ENCODE data around the gene PSG6. TPM values are rescaled to one million over a fixed set of nuclear protein-coding genes. Genes with fewer than 3 reads are reported as not detected.
"Not testable (repeated sequence)": the region's sequence is repeated elsewhere in the genome, so short reads cannot be mapped to it uniquely, and the experiment has no call there.

Gene PSG6
- total RNA-seq, result not detected

DNA sequence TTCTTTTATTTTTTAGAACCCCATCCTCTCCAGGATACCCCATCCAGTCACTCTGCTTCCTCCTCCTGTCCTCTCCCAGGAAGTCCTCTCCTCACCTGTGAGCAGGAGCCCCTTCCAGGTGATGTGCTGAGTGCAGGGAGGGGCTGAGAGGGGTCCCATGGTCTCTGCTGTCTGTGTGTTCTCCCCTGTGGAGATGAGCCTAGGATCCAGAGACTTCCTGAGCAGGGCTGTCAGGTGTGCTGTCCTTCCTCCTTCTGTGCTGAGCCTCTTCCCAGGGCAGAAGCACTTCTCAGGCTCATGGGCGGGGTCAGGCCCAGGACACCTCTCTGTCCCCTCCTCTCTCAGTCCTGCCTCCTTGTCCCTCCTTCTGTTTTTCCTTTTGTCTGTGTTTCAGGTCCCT, at the start of gene PSG6:
Gene PSG6, minus strand, starts transcription at position 261 of the 400 bp plus-strand sequence. Its CDS starts 102 bp downstream, at position 159.
- not testable (repeated sequence) for ATAC-seq

DNA sequence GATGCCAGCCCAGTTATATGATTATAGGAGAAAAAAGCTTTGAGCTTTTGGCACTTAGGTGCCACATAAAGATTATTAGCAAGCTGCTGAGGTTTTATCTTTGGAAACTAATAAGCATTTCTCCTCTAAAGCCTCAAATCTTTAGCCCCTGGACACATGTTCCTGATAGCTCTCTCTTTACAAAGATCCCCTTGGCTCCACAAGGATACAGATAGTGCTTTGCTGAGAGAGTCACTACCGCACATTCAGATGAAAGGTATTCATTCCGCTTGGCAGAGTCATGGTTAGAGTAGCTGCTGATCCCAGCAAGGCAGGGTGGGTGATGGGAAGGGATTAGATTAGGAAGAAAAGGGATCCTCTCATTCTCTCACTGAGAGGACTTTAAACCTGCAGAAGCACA, 47.5 kb upstream of the PSG6 start:
- ATAC-seq, result no peak

DNA sequence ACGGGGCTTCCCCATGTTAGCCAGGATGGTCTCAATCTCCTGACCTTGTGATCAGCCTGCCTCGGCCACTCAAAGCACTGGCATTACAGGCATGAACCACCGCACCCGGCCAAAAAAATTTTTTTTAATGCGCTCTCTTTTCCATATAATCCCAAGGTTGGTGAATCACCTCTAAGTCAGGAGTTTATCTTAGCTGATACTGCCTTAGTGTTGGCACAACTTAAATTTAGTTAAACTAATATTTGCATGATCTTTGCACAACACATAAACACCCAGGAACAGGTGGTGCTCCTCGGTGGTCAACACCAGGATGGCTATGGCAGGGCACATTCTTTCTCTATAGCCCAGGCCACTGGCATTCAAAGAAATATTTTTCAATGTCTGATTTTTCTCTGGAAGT, 43.4 kb upstream of the PSG6 start:
- no peak for ATAC-seq

DNA sequence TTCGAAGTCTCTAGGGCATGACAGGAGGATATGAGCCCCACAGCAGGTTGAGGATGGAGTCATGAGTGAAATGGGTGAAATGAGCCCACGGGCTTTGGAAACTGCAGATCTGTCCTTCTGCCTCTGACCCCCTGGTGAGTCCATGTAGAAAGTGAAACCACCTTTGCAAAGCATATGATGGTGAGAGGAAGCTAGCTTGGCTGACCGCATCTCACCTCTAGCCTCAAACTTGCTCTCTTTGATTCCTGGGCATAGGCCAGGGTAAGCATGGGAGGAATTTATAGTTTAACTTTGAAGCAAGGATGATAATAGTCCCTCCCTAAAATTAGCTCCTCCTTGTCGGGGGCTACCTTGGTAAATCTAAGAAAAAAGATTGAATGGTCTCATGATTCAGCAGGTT, 34.4 kb upstream of the PSG6 start:
- ATAC-seq, result not testable (repeated sequence)

DNA sequence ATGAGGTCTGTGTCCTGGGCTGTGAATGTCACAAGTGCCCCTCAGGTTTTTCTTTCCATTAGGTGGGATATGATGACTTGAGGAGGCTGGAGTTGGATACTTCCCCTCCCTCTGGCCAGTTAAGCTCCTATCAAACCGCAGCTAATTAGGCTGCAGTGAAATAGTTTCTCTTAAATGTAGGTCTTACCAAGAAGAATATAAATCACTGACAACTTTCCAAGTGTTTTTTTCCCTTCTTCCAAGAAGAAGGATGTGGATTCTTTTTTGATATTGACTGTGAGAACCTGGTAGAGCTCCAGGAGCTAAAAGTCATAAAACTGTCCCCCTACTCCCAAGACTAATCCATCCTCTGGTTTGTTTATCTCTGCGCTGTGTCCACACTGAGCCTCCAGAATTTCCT, 33.8 kb upstream of the PSG6 start:
- ATAC-seq, result not testable (repeated sequence)

DNA sequence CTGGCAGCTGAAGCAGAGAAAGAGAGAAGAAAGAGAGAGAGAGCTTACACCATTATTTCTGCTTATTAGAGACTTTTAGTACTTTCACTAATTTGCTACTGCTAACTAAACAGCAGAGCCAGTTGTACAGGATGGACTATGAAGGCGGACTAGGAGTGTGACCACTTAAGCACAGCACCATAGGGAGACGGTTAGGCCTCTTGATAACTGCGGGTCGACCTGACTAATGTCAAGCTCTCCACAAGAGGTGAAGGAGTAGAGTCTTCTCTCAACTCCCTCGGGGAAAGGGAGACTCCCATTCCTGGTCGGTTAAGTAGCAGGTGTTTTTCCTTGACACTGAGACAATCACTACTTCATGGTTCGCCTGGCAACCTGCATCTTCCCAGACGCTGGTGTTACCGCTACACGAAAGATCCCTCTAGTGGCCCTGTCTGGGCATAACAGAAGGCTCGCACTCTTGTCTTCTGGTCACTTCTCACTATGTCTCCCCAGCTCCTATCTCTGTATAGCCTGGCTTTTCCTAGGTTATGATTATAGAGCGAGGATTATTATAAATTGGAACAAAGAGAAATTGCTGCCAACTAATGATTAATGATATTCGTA, 24.6 kb upstream of the PSG6 start:
- no peak for ATAC-seq

DNA sequence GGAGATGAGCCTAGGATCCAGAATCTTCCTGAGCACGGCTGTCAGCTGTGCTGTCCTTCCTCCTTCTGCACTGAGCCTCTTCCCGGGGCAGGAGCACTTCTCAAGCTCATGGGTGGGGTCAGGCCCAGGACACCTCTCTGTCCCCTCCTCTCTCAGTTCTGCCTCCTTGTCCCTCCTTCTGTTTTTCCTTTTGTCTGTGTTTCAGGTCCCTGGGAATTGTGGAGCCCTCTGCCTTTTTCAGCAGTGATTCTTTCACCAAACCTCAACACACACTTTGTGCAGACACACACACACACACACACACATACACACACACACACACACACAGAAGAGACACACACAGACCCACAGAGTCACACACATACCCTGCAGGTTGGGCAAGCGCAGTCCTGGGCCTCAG, 19.4 kb upstream of the PSG6 start, which contains the start of gene PSG7:
Gene PSG7, minus strand, starts transcription at position 101 of the 400 bp plus-strand sequence. CDS start 131 bp downstream, outside the sequence.
- not testable (repeated sequence) for ATAC-seq

DNA sequence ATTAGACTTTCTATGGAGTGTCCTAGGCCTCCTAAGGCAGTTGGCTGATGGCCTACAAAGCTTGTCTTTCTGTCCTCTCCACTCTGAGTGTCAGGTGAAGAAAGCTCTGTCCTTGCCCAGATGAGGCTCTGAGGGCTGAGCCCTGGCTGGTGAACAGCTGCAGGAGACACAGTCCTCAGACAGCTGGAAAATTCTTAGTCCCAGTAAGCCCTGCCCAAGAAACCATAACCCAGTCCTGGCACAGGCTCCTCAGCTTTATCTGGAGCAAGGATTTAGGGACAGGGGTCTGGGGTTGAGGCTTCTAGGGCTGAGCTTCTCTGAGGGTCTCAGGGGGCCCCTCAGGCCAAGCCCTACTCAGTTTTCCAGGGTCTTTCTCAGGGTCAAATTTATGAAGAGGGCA, 17.0 kb upstream of the PSG6 start:
- ATAC-seq, result not testable (repeated sequence)

DNA sequence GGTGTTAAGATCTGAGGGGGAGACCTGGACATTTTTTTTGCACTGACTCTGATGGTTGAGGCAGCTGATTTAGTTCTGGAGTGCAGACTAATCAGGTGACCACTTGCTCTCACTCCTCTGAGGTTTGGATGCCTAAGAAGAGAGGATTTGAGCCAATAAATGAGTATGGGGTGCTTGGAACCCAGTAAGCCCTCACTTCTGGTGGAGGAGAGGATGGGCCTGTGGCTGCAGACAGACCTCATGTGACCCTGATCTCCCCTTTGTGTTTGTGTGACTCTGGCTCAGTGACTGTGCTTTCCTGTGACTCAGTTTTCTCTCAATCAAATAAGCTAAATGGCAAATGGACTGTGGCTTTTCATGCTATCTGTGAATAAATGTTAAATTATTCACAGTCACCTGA, 16.5 kb upstream of the PSG6 start:
- ATAC-seq, result not testable (repeated sequence)

DNA sequence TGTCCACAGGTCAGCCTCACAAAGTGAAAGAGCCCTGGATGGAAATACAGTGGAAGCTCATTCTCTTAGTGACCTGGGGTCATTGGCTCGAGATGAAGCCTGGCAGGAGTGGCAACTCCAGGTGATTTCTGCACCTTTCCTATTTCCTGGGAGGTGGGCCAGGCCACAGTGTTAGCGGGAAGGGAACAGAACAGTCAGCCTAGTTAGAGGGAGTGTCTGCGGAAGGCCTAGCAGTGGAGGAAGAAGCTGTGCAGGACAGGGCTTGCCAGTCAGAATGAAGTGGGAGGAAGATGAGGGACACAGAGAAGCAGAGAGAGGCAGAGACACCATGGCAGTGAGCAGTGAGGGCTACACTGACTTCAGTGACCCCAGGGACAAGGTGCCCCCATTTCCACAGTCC, 15.7 kb upstream of the PSG6 start:
- not testable (repeated sequence) for ATAC-seq

DNA sequence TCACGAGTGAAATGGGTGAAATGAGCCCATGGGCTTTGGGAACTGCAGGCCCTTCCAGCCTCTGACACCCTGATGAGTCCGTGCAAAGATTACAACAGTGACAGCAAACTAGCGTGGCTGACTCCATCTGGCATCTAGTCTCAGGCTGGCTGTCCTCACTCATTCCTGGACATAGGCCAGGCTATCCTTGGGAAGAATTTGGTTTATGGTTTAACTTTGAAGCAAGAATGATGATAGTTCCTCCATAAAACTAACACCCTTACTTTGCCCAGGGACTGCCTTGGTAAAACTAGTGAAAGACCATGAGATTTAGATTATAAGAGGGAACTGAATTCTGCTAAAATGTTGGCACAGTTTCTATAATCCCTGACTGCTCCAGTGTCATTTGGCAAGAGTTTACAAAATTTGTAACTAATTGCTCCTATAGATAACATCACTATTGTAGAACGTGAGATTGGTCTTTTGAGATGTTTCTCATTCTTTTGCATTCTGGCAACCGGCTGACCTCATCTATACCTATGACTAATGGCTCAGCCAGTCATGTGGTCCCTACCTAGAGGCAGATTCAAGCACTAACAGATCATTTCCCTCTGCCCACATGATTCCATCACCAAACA, 14.9 kb upstream of the PSG6 start:
- not testable (repeated sequence) for ATAC-seq

DNA sequence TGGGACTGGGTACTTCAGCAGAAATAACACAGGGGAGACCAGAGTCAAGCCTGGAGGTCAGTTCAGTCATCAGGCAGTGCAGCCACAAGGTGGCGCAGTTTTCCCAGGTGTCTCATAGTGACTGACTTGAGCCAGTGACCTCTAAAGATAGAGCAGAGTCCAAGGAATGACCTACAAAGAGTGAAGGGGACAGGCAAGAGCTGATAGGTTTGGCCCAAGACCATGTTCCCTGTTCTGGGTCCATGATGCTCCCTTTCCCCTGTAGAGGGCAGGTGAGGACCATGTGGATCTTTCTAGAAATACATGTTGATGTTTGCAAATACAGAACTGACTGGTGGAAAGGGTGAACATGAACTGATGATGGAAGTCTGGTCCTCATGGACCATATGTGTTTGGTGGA, 12.5 kb upstream of the PSG6 start:
- ATAC-seq, result not testable (repeated sequence)

DNA sequence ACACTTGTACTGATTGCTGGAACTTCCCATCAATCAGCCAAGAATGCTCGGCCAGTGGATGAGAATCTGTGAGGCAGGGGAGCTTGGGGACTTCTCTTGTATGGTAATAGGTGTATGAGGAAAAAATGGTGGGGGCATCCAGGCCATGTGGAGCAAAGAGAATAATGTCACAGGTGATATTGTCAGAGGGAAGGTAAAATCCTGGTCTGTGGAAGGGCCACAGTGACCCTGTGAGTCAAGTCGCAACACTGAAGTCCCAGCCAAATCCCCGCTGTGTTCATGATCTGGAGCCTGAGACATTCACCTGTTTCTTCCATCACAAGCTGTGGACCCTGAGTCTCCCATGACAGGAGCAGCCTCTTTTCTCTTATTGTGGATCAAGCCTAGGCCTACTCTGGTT, 11.2 kb upstream of the PSG6 start:
- no peak for ATAC-seq

DNA sequence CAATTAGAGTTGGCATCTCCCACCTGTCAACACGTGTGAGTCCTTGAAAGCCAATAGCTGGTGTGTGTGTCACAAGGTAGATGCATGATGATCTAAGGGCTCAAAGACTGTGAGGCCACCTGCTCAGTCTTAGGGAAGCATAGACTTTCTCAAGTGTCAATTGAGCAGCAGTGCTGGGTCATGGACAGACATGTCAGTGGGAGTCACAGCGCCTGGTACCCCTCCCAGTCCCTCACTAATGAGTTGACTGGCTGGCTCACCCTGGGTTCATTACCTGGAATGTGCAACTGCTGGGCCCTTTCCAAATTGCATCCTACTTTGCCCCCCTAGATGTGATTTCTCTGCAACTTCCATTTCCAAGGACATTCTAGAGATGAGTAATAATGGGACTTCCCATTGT, 9.1 kb upstream of the PSG6 start:
- no peak for ATAC-seq

DNA sequence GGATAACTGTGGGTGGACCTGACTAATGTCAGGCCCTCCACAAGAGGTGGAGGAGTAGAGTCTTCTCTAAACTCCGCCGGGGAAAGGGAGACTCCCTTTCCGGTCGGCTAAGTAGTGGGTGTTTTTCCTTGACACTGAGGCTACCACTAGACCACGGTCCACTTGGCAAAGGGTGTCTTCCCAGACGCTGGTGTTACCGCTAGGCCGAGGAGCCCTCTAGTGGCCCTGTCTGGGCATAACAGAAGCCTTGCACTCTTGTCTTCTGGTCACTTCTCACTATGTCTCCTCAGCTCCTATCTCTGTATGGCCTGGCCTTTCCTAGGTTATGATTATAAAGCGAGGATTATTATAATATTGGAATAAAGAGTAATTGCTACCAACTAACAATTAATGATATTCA, 5.4 kb upstream of the PSG6 start:
- ATAC-seq, result not testable (repeated sequence)

DNA sequence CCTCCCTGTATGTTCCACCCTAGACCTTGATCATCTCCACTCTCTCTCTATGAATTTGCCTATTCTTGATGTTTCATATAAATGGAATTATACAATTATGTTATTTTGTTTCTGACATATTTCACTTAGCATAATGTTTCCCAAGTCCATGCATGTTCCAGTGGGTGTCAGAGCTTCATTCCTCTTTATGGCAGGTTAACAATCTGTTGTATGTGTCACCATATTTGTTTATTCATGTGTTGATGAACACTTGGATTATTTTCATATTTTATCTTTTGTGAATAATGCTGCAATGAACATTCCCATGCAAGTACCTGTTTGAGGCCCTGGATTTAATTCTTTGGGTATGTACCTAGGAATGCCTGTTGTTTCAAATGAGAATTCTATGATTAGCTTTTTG, 3.3 kb upstream of the PSG6 start:
- ATAC-seq, result not testable (repeated sequence)

DNA sequence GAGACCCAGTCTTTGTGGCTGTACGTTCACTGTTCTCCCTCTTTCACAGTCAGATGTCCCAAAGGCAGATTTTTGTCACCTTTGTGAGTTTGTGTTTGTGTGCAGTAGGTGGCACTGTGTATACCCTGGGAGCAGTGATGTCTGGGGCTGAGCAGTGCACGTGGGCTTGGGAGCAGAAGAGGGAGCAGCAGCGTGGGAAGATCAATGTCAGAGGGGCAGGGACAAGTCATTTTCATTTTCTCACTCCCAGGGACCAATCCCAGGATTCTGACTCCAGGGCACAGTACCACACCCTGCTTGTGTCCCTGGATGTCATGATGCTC, 2.0 kb upstream of the PSG6 start:
- no peak for ATAC-seq

DNA sequence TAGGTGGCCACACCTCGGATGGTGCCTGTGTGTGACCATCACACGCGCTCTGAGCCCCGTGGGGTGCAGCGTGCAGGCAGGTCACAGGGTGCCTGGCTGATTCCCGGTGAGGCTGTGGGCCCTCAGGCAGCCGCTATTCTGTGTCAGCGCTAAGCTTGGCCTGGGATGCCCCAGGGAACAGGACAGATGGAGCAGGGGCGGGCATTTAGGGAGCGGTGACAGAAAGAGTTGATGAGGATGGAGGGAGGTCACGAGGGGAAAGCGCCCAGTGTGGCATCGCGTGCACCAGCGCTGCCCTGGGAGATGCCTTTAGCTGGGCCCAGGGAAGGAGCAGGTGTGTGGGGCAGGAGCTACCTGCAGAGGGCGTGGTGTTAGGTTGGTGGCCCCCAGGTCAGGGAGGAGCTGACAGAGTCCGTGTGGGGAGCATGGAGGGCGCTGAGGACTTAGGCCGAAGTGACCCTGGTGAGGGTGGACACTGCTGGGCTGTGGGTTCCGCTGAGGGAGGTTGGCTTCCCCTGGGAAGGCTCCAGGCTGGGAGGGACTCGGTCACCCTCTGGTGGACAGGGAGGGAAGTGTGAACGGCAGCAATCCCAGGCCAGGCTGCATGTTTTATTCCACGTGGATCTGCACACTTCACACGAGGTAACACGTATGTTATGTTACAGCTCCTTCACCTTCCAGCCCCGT, 1.5 kb upstream of the PSG6 start:
- not testable (repeated sequence) for ATAC-seq

DNA sequence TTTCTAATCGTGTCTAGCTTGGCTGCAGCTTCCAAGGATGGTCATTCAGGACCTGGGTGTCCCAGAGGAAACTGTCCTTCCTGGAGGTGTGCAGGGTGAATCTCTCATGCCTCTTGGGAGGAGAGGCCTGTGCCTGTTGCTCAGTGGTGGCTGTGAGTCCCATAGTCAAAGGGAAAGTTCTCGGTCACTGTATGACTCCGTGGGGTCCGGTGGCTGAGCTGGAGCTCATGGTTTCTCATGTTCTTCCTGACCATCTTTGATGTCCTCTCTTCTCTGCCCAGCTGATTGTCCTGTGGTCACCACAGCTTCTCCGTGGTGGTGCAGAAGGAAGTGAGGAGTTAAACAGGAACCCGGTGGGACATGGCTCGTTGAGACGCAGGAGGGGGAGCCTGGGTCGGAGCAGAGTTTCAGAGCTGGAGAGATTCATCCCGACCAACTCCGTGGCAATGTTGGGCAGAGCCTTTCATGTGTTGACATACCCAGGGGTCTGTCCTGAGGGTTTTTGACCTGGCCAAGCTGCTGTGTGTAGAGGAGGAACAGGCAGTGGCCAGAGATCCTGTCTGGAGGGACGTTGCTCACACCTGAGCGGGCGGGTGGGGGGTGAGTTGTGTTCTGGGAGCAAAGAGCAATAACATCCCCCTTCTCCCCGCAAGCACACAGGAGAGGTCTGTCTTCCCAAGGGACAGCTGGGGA, 829 bp upstream of the PSG6 start:
- ATAC-seq, result not testable (repeated sequence)

DNA sequence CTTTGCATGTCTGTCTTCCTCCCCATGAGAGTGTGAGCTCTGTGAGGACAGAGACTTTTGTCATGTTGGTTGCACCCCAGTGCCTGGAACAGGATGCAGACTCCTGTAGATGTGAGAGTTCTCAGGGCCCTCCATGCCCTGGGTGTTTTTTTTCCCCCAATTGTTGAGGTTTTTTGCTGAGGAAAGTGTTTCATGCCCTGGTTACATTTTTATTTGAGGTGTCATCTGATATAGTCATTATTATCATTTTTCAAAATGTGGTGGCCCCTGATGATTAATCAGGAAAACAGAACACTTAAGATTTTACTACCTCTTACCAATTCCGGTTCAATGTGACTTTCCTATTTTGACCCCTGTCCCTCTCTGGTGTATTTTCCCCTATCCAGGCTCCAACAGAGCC, 763 bp downstream of the PSG6 start:
- not testable (repeated sequence) for ATAC-seq

DNA sequence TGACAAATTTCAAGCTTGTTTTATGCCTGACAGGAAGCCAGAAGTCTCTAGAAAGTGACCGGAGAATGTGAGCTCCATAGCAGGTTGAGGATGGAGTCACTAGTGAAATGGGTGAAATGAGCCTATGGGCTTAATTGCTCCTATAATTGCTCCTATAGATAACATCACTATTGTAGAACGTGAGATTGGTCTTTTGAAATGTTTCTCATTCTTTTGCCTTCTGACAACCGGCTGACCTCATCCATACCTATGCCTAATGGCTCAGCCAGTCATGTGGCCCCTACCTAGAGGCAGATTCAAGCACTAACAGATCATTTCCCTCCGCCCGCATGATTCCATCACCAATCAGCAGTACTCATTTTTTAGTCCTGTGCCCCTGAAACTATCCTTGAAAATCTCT, 4.2 kb downstream of the PSG6 start:
- not testable (repeated sequence) for ATAC-seq

DNA sequence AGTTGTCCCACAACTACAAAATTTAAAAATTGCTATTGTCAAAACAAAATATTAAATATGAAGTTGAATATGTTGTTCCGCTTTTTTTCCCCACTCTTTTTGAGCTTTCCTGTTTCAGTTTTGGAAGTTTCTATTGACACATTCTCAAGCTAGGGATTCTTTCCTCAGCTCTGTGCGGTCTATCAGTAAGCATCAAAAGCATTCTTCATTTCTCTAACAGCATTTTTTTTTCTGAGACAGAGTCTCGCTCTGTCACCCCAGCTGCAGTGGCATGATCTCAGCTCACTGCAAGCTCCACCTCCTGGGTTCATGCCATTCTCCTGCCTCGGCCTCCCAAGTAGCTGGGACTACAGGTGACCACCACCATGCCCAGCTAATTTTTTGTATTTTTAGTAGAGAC, 4.8 kb downstream of the PSG6 start:
- ATAC-seq, result not testable (repeated sequence)

DNA sequence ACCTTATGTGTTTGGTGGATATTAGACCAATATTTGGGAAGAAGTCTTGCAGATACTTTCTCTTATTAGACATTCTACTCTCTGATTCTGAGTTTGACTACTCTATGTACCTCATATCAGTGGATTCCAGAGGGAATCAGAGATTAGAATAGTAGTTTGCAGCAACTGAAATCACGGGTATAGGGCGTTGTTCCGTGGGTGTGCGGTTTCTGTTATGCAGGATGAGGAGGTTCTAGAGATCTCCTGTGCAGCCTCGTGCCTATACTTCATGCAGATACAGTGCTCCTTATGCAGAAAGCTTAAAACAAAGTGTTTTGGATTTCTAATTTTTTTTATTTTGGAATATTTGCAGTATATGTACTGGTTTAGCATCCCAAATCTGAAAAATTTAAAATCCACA, 6.0 kb downstream of the PSG6 start:
- not testable (repeated sequence) for ATAC-seq

All from esophagus mucosa (tissue), 1 donor.